Endothelial cell of umbilical vein (primary cell): Measurements from ENCODE around the gene MYOM3. TPM values are rescaled to one million over a fixed set of nuclear protein-coding genes. Genes with fewer than 3 reads are reported as not detected.

Experiments used
- BruUV-seq: library from RNA; stranded (reverse); fragments of 400-500 nt; replicated peaks from 2 replicates; lab custom pipeline; 2021; lab: Mats Ljungman, UMichigan
- CTCF ChIA-PET: fragments of 300-600, 350-600 bp; sonication (Branson Sonifier 250); formaldehyde crosslinking; loops from one replicate; lab custom pipeline; 2021; ENCODE audit warnings: antibody characterized with exemption, inconsistent platforms; lab: Charles Lee
- POLR2A ChIA-PET: fragments of 300-600, 350-600 bp; sonication (Branson Sonifier 250); formaldehyde crosslinking; loops from one replicate; lab custom pipeline; 2021; ENCODE audit warnings: antibody characterized with exemption, inconsistent platforms; lab: Charles Lee
- DNase-seq: peaks from one replicate; pipeline ENCODE4 v3.0.0-alpha.2; 2011; ENCODE audit warnings: low read depth, low spot score
- FAIRE-seq: peaks from 2 replicates; lab custom pipeline; 2011; peaks lifted over from hg19 to GRCh38; lab: Jason Lieb, UNC
- H2AFZ ChIP-seq: 2 replicates; pipeline ENCODE4 v1.6.0; 2012; ENCODE audit warnings: low read depth, low read length, control low read depth, inconsistent platforms
- H3K27ac ChIP-seq: 2 replicates; pipeline ENCODE4 v1.5.1; 2011; ENCODE audit warnings: low read depth, mild to moderate bottlenecking, control low read depth, low read length, moderate library complexity; ENCODE audit not compliant: insufficient read depth
- H3K27me3 ChIP-seq, 2 experiments: 2 replicates each; pipeline versions ENCODE4 v1.6.0 to v1.6.1; 2011; ENCODE audit warnings: low read length in 2 of 2, mixed read lengths in 1 of 2; ENCODE audit not compliant: control insufficient read depth in 2 of 2, insufficient read depth in 2 of 2
- H3K36me3 ChIP-seq, 2 experiments: 2 replicates in 1 of 2; 3 replicates in 1 of 2; pipeline ENCODE4 v1.5.1; 2011; ENCODE audit warnings: low read length in 2 of 2, mild to moderate bottlenecking in 1 of 2, moderate library complexity in 1 of 2; ENCODE audit not compliant: control insufficient read depth in 2 of 2, insufficient read depth in 2 of 2; ENCODE audit errors: extremely low read depth in 1 of 2
- H3K4me1 ChIP-seq: 3 replicates; pipeline ENCODE4 v1.5.1; 2011; ENCODE audit warnings: mild to moderate bottlenecking, low read length; ENCODE audit not compliant: control insufficient read depth, insufficient read depth; ENCODE audit errors: extremely low read depth
- H3K4me2 ChIP-seq: 2 replicates; pipeline ENCODE4 v1.6.1; 2011; ENCODE audit warnings: low read length, control low read depth, mixed read lengths; ENCODE audit not compliant: insufficient read depth
- H3K4me3 ChIP-seq, 3 experiments: fragments of 200-600 bp in 1 of 3; sonication (generic), shearing (Covaris generic) in 1 of 3; replicated peaks in 1 of 3; 2 replicates each; pipeline ENCODE4 v1.5.1; 2011 to 2016; ENCODE audit warnings: control low read depth in 3 of 3, low read length in 3 of 3, mild to moderate bottlenecking in 2 of 3, inconsistent platforms in 1 of 3, low read depth in 1 of 3, moderate library complexity in 1 of 3; ENCODE audit not compliant: insufficient read depth in 1 of 3
- H3K79me2 ChIP-seq: 2 replicates; pipeline ENCODE4 v1.6.0; 2012; ENCODE audit warnings: low read length, inconsistent platforms; ENCODE audit not compliant: control insufficient read depth, insufficient read depth
- H3K9ac ChIP-seq: replicated peaks from 2 replicates; pipeline ENCODE3; 2011; ENCODE audit warnings: low read length, control low read depth; ENCODE audit not compliant: insufficient read depth; ENCODE audit errors: extremely low read depth
- H3K9me1 ChIP-seq: replicated peaks from 3 replicates; pipeline ENCODE4 v1.6.0; 2011; ENCODE audit warnings: mild to moderate bottlenecking, low read length; ENCODE audit not compliant: control insufficient read depth, insufficient read depth; ENCODE audit errors: extremely low read depth
- H3K9me3 ChIP-seq: replicated peaks from 2 replicates; pipeline ENCODE4 v1.5.1; 2012; ENCODE audit warnings: low read length, inconsistent platforms; ENCODE audit not compliant: control insufficient read depth, insufficient read depth
- H4K20me1 ChIP-seq: replicated peaks from 2 replicates; pipeline ENCODE3; 2011; ENCODE audit warnings: mild to moderate bottlenecking, low read length; ENCODE audit not compliant: control insufficient read depth, insufficient read depth; ENCODE audit errors: extremely low read depth
- CTCF ChIP-seq, 2 donors: IDR thresholded peaks; 1 replicate in 1 of 2; 2 replicates in 1 of 2; pipeline ENCODE4 v1.5.1; 2011; ENCODE audit warnings: low read length in 2 of 2, mild to moderate bottlenecking in 2 of 2, moderate library complexity in 2 of 2, control low read depth in 1 of 2, inconsistent platforms in 1 of 2, low read depth in 1 of 2; ENCODE audit not compliant: insufficient read depth in 1 of 2; ENCODE audit errors: extremely low read depth in 1 of 2
- EZH2 ChIP-seq: IDR thresholded peaks from 2 replicates; pipeline ENCODE4 v1.6.1; 2012; ENCODE audit warnings: borderline replicate concordance, low read depth, mild to moderate bottlenecking, moderate library complexity, low read length, inconsistent platforms; ENCODE audit not compliant: severe bottlenecking
- FOS ChIP-seq: IDR thresholded peaks from 2 replicates; pipeline ENCODE4 v1.6.1; 2011; ENCODE audit warnings: mild to moderate bottlenecking, low read length, moderate library complexity, borderline replicate concordance; ENCODE audit not compliant: insufficient read depth
- GATA2 ChIP-seq: IDR thresholded peaks from 2 replicates; pipeline ENCODE4 v1.7.0; 2011; ENCODE audit warnings: low read depth, mild to moderate bottlenecking, moderate library complexity, mixed read lengths, low read length; ENCODE audit not compliant: insufficient read length, insufficient read depth
- JUN ChIP-seq: IDR thresholded peaks from 2 replicates; pipeline ENCODE4 v1.6.1; 2011; ENCODE audit warnings: borderline replicate concordance, low read depth; ENCODE audit not compliant: insufficient read length, insufficient read depth
- MAX ChIP-seq: IDR thresholded peaks from 2 replicates; pipeline ENCODE4 v1.6.1; 2011; ENCODE audit not compliant: insufficient read depth, insufficient read length
- MYC ChIP-seq: IDR thresholded peaks from one replicate; pipeline ENCODE4 v1.6.1; 2011; ENCODE audit warnings: mild to moderate bottlenecking, low read depth, low read length
- POLR2A ChIP-seq: IDR thresholded peaks from 2 replicates; pipeline ENCODE4 v1.6.1; 2012; ENCODE audit warnings: low read depth, mild to moderate bottlenecking, control low read depth, low read length
- POLR2AphosphoS5 ChIP-seq: IDR thresholded peaks from 2 replicates; pipeline ENCODE4 v1.6.1; 2012; ENCODE audit warnings: low read depth, mild to moderate bottlenecking, control low read depth, low read length, moderate library complexity; ENCODE audit not compliant: insufficient read depth
- dilution Hi-C: fragments of 300-500 bp; cut with MboI; formaldehyde crosslinking; loops from one replicate; pipeline ENCODE4 v1.15.0; 2019; ENCODE audit warnings: low sequenced_read_pairs; ENCODE audit not compliant: extremely low pct_ligation_motif_present
- intact Hi-C: fragments of 100-400 bp; cut with micrococcal nuclease; formaldehyde crosslinking; loops from one replicate; pipeline ENCODE4 v1.10.0; 2022
- polyA plus RNA-seq, 4 experiments: library from polyadenylated mRNA; depleted of rRNA in 3 of 4; stranded (reverse) in 3 of 4; unstranded in 1 of 4; fragments of >200 nt; gene quantifications; 2 replicates each; pipeline versions ENCODE4 v1.2.1 to v1.2.3, GENCODE V29; 2011 to 2012; ENCODE audit warnings: missing spikeins in 1 of 4
- total RNA-seq: library from RNA; stranded (reverse); gene quantifications from 2 replicates; pipeline ENCODE4 v1.2.3, GENCODE V29; 2021

The MYOM3 gene
- total and polyA plus RNA-seq, 2 donors (not counting 3 experiments of a cell fraction or from before 2014, with no cell fraction given): 0.11 to 0.40 TPM

- no peak for FAIRE-seq
- Histone ChIP-seq H4K20me1 (no peaks in the 10 kb centered on the region), H3K36me3 (no peaks in the 10 kb centered on the region), H3K9ac (no peak overlapping the region), H3K9me3 (no peaks in the 10 kb centered on the region), H3K4me3 (no peak overlapping the region), H3K27me3 (no peaks in the 10 kb centered on the region), H3K79me2 (no peaks in the 10 kb centered on the region), H2AFZ (no peak overlapping the region), H3K4me2 (no peak overlapping the region), H3K9me1 (no peaks in the 10 kb centered on the region), H3K27ac (no peak overlapping the region), H3K4me1 (no peaks in the 10 kb centered on the region)
- ChIA-PET POLR2A (no interaction called here), CTCF (interaction anchor here (1.4 kb wide), 1 partner anchor 34 kb away, joined by 6 read pairs; no protein-coding TSS in a partner anchor)
- dilution Hi-C loops: no loop called here
- intact Hi-C loops: no loop called here
- DNase-seq: no peak
- TF ChIP-seq FOS (no peak), POLR2A (no peak), JUN (no peak), CTCF (IDR thresholded peaks at IDR 0.05; ENCODE audit: extremely low read depth in 1 of 2, insufficient read depth in 1 of 2, low read depth in 1 of 2, low read length in 2 of 2) (no peak), MAX (no peak), MYC (no peak), POLR2AphosphoS5 (no peak), EZH2 (no peak), GATA2 (no peak)
- BruUV-seq: no TSS peak
Measured at GRCh38 chr1:24062221-24062620, 49.7 kb downstream of the MYOM3 start.
